Osteocyte (in vitro differentiated cells): ENCODE data around the gene NR1H2. TPM values are rescaled to one million over a fixed set of nuclear protein-coding genes. Genes with fewer than 3 reads are reported as not detected.

Source experiments
- DNase-seq: peaks from one replicate; pipeline ENCODE4 v3.0.0; 2021; ENCODE audit warnings: mixed read lengths; ENCODE audit not compliant: unreplicated experiment; ENCODE audit errors: extremely low spot score
- H3K27ac Mint-ChIP-seq: one replicate; pipeline ENCODE4 v1.8.0; 2021; ENCODE audit warnings: mild to moderate bottlenecking, mixed read lengths; ENCODE audit not compliant: unreplicated experiment
- H3K27me3 Mint-ChIP-seq: one replicate; pipeline ENCODE4 v1.8.0; 2021; ENCODE audit warnings: mixed read lengths; ENCODE audit not compliant: unreplicated experiment
- H3K36me3 Mint-ChIP-seq: one replicate; pipeline ENCODE4 v1.8.0; 2021; ENCODE audit warnings: mixed read lengths; ENCODE audit not compliant: unreplicated experiment
- H3K4me1 Mint-ChIP-seq: one replicate; pipeline ENCODE4 v1.8.0; 2021; ENCODE audit warnings: mixed read lengths; ENCODE audit not compliant: unreplicated experiment
- H3K4me3 Mint-ChIP-seq: one replicate; pipeline ENCODE4 v1.8.0; 2021; ENCODE audit warnings: mild to moderate bottlenecking, moderate library complexity, mixed read lengths; ENCODE audit not compliant: unreplicated experiment
- H3K9me3 Mint-ChIP-seq: one replicate; pipeline ENCODE4 v1.8.0; 2021; ENCODE audit warnings: mixed read lengths; ENCODE audit not compliant: unreplicated experiment
- total RNA-seq: library from RNA; stranded (reverse); gene quantifications from 2 replicates; pipeline ENCODE4 v1.2.1, GENCODE V29; 2021
- TF ChIP-seq, protein P1 (sequence below): fragments of 200-600 bp; sonication (generic); IDR thresholded peaks from 2 replicates; pipeline ENCODE4 v1.5.0; 2021; ENCODE audit warnings: antibody characterized with exemption, mild to moderate bottlenecking, moderate library complexity

Gene NR1H2
- total RNA-seq, 1 donor from 2014 or later, result 64.5 TPM

DNA sequence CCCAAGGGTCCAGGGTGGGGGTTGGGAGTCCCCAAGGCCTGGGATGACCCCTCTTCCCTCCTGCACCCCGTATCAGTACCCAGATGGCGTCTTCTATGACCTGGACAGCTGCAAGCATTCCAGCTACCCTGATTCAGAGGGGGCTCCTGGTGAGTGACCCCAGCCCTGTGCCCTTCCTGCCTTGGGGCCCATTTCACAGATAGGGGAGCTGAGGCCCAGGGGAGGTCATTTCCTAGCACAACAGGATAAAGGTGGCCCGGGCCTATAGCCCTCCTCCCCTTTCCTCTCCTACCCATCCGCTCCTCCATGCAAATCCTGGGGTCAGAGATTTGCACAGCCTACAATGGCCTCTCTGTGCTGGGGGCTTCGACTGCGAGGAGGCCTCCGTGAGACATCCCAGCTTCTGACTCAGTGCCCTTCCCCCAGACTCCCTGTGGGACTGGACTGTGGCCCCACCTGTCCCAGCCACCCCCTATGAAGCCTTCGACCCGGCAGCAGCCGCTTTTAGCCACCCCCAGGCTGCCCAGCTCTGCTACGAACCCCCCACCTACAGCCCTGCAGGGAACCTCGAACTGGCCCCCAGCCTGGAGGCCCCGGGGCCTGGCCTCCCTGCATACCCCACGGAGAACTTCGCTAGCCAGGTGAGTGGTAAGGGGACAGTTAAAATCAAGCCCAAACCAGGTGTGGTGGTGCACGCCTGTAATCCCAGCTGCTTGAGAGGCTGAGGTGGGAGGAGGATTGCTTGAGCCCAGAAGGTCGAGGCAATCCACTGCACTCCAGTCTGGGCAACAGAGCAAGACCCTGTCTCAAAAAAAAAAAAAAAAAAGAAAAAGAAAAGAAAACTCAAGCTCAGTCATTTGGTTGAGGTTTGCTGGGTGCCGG lies 46.4 kb downstream of the NR1H2 start:
- Mint-ChIP-seq H3K9me3 (no peaks in the 10 kb centered on the region), H3K4me3 (no peak overlapping the region), H3K4me1 (peaks cover 3% of the 10 kb centered on the region), H3K27me3 (peaks cover 11% of the 10 kb centered on the region), H3K36me3 (no peaks in the 10 kb centered on the region), H3K27ac (no peak overlapping the region)
- TF ChIP-seq, protein P1, sequence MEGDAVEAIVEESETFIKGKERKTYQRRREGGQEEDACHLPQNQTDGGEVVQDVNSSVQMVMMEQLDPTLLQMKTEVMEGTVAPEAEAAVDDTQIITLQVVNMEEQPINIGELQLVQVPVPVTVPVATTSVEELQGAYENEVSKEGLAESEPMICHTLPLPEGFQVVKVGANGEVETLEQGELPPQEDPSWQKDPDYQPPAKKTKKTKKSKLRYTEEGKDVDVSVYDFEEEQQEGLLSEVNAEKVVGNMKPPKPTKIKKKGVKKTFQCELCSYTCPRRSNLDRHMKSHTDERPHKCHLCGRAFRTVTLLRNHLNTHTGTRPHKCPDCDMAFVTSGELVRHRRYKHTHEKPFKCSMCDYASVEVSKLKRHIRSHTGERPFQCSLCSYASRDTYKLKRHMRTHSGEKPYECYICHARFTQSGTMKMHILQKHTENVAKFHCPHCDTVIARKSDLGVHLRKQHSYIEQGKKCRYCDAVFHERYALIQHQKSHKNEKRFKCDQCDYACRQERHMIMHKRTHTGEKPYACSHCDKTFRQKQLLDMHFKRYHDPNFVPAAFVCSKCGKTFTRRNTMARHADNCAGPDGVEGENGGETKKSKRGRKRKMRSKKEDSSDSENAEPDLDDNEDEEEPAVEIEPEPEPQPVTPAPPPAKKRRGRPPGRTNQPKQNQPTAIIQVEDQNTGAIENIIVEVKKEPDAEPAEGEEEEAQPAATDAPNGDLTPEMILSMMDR, result no peak
- DNase-seq, result no peak

DNA sequence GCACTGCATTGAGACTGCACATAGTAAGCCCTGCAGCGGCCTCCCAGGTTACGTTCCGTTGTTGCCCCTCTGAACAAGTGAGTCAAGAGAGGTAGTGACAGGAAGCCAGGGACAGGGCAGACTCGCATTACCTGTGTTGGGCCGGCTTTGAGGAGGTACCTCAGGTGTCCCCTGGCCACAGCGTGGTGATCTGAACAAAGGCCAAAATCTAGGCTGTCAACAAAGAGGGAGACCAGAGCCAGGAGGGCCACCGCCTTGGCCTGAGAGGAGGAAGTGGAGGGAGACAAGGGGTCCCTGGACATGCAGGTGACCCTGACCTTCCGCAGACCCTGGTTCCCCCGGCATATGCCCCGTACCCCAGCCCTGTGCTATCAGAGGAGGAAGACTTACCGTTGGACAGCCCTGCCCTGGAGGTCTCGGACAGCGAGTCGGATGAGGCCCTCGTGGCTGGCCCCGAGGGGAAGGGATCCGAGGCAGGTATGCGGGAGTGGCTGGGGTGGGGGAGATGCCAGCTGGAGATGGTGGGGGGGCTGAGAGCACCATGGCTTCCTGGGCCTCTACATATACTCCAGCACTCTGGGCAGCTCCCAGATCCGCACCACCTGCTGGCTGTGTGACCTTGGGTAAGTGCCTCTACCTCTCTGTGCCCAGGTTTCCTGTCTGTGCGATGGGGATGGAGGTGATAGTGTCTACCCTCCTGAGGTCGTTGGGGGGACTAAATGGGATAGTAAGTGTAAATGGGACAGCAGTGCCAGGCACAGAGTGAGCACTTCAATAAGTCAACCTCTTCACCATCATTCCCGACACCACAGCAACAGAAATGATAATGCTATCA lies 47.2 kb downstream of the NR1H2 start:
- Mint-ChIP-seq H3K27ac (no peak overlapping the region), H3K9me3 (no peaks in the 10 kb centered on the region), H3K36me3 (no peaks in the 10 kb centered on the region), H3K4me3 (no peak overlapping the region), H3K4me1 (peaks cover 3% of the 10 kb centered on the region), H3K27me3 (peaks cover 11% of the 10 kb centered on the region)
- TF ChIP-seq, protein P1, result no peak
- DNase-seq, result no peak

DNA sequence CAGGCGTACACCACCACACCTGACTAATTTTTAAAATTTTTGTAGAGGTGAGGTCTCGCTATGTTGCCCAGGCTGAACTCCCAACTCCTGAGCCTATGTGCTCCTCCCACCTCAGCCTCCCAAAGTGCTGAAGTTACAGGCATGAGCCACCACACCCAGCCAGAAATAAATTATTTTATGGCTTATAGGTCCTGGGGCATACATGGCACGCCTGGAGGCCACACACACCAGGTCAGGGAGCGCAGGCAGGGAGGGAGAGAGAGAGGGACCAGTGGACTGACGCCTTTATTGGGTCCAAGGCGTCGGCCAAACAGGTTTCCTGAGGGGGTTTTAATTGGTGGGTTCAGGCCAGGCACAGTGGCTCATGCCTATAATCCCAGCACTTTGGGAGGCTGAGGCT lies 49.3 kb downstream of the NR1H2 start:
- Mint-ChIP-seq H3K4me1 (no peaks in the 10 kb centered on the region), H3K27me3 (peaks cover 7% of the 10 kb centered on the region), H3K9me3 (no peaks in the 10 kb centered on the region), H3K27ac (no peak overlapping the region), H3K36me3 (no peaks in the 10 kb centered on the region), H3K4me3 (no peak overlapping the region)
- TF ChIP-seq, protein P1, result no peak
- DNase-seq, result no peak

DNA sequence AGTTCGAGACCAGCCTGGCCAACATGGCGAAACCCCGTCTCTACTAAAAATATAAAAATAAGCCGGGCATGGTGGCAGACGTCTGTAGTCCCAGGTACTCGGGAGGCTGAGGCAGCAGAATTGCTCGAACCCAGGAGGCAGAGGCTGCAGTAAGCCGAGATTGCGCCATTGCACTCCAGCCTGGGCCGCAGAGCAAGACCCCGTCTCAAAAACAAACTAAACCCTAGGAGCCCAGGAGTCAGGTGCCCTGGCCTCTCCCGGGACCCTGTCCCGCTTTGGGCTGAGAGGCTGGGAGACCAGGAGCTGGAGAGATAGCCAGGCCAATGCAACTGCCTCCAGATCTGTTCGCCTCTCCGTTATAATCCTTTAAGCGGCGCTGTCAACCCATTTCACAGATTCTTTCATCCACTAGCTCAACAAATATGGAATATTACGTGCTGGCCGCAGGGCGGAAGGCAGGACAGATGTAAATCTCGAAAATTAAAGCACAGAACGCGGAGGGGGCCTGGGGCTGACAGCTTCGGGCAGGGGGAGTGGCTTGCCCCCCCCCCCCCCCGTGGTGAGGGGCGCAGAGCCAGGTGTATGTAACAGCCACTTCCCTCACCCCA lies 51.2 kb downstream of the NR1H2 start:
- TF ChIP-seq, protein P1, result no peak
- peaks cover 15% of the 10 kb centered on the region for H3K27me3 Mint-ChIP-seq
- DNase-seq, result no peak
- H3K4me3 Mint-ChIP-seq, result no peak overlapping the region
- H3K27ac Mint-ChIP-seq, result no peak overlapping the region
- no peaks in the 10 kb centered on the region for H3K36me3 Mint-ChIP-seq
- peaks cover 13% of the 10 kb centered on the region for H3K4me1 Mint-ChIP-seq
- no peaks in the 10 kb centered on the region for H3K9me3 Mint-ChIP-seq
